Measurements from ENCODE around the gene KIT. TPM values are rescaled to one million over a fixed set of nuclear protein-coding genes. Genes with fewer than 3 reads are reported as not detected.

KIT gene
- under 0.01 TPM in 1 of 2 replicates, not detected in the other for total RNA-seq

GRCh38 chr4:54657551-54658251, at the start of gene KIT:
TSS of gene KIT (plus strand) at chr4:54657957. CDS start at chr4:54658015, 58 bp downstream.

All from tracheal epithelial cell (primary cell).